Lower leg skin (tissue), 4 donors: Measurements from ENCODE around the gene ASAP2. TPM values are rescaled to one million over a fixed set of nuclear protein-coding genes. Genes with fewer than 3 reads are reported as not detected.

ENCODE experiments used
- DNase-seq, 2 donors: peaks; one replicate each; pipeline ENCODE4 v3.0.0-alpha.2; 2019; ENCODE audit warnings: low spot score in 2 of 2
- H3K4me3 ChIP-seq: fragments of 200-600 bp; sonication (generic); 2 replicates; pipeline ENCODE4 v1.5.1; 2017; ENCODE audit warnings: mild to moderate bottlenecking, low read depth; ENCODE audit not compliant: poor library complexity, severe bottlenecking
- POLR2A ChIP-seq, 2 donors: fragments of 450-650 bp; IDR thresholded peaks; one replicate each; pipeline ENCODE4 v1.6.1; 2016 to 2017; ENCODE audit warnings: antibody characterized with exemption in 2 of 2, mild to moderate bottlenecking in 1 of 2, moderate library complexity in 1 of 2
- WGBS, 2 donors: methylation state at CpG; one replicate each; pipeline ENCODE4 v1.1.5; 2018; 5-methylcytosine and 5-hydroxymethylcytosine counted together
- intact Hi-C: fragments of 100-400 bp; cut with DNase I; formaldehyde crosslinking; loops from one replicate; pipeline ENCODE4 v1.15.0; 2023; ENCODE audit warnings: low total_unique reads
- total RNA-seq, 4 donors: library from RNA; depleted of rRNA; stranded (reverse); fragments of >200 nt; gene quantifications; one replicate each; pipeline ENCODE4 v1.1.0, GENCODE V29; 2016
- TF ChIP-seq, protein P1 (sequence below), 3 donors: fragments of 450-650 bp; IDR thresholded peaks; one replicate each; pipeline ENCODE4 v1.5.1; 2016; ENCODE audit warnings: antibody characterized with exemption in 3 of 3, mild to moderate bottlenecking in 3 of 3, moderate library complexity in 2 of 3

Gene ASAP2
- total RNA-seq, 4 donors from 2014 or later = 30.4 to 40.7 (median 33.1) TPM

DNA sequence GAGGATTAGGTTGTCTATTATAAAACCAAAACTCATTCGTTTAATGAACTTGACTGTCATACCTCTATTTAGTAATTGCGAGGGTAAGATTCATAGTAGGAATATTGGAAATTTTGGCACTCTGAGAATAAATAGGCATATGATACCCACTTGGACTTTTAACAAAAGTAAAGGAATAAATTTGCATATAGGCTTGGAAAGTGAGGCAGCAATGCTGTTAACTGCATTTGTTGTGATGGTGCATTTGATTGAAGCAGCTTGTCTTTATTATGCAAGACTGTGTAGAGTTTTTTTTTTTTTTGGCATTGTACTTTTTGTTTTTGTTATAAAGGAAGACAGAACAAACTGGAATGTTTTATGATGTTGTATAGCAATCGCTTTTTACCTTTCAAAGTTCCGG lies 197.8 kb downstream of the ASAP2 start:
- TF ChIP-seq POLR2A (IDR thresholded peaks at IDR 0.05) = no peak
- TF ChIP-seq, protein P1, sequence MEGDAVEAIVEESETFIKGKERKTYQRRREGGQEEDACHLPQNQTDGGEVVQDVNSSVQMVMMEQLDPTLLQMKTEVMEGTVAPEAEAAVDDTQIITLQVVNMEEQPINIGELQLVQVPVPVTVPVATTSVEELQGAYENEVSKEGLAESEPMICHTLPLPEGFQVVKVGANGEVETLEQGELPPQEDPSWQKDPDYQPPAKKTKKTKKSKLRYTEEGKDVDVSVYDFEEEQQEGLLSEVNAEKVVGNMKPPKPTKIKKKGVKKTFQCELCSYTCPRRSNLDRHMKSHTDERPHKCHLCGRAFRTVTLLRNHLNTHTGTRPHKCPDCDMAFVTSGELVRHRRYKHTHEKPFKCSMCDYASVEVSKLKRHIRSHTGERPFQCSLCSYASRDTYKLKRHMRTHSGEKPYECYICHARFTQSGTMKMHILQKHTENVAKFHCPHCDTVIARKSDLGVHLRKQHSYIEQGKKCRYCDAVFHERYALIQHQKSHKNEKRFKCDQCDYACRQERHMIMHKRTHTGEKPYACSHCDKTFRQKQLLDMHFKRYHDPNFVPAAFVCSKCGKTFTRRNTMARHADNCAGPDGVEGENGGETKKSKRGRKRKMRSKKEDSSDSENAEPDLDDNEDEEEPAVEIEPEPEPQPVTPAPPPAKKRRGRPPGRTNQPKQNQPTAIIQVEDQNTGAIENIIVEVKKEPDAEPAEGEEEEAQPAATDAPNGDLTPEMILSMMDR (IDR thresholded peaks at IDR 0.05) = no peak
- DNase-seq = no peak
- WGBS, 2 donors = 67 to 72% methylated on average over 4 of the region's 4 CpGs
- intact Hi-C loops = no loop called here
- H3K4me3 ChIP-seq = no peak overlapping the region

DNA sequence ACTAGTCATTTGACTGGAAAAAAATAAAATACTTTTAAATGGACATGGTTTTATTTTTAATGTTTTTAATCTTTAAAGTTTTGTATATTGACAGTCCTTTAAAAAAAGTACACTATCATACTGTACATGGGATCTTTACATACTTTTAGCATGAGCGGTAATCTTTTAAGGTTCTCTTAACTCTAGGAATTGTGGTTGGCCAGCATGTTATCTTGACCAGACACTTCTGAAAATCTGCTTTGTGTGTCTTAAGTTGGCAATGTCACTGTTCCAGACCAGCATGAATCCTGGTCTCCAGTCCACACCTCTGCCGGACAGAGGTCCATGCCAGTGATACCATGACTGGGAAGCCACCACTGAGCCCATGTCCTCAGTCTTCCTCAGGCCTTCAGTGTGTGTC lies 199.0 kb downstream of the ASAP2 start:
- no peak for DNase-seq
- intact Hi-C loops = no loop called here
- TF ChIP-seq POLR2A (IDR thresholded peaks at IDR 0.05) = no peak
- TF ChIP-seq, protein P1 (IDR thresholded peaks at IDR 0.05) = no peak
- 96 to 99% methylated on average over 2 of the region's 2 CpGs for WGBS, 2 donors
- H3K4me3 ChIP-seq = no peak overlapping the region

DNA sequence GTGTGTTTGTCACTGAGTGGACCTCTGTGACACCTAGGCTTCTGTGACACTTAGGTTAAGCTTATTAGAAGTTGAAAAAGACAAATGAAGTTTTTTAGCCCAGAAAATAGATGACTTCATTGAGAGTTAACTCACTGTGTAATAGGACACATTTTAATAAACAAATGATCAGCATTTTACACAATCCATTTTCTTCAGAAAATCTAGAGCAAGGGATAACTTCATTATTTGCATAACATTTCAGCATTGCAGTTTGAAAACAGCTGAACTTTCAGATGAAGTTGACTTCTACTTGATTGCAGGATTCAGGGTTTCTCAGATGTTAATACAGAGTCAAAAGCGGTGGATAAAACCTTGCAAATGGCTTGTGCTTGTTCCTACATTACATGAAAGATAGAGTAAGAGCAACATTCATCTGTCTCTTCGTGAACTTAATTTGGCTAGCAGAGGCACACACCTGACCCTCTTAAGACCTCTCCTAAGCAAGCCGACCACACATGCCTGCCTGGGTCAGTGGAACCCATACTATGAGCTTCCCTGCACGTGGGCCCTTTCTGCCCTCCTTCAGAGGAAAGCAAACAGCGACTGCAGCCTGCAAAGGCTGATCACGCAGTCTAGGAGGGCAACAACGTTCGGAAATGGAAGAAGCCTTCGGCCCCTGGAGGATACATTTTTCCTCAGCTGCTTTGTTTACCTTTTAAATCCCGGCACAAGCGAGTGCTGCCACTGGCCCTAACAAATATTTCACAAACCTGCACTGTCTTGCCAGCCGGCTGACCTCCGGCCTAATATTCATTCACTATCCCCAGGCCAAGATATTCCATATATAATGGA lies 200.1 kb downstream of the ASAP2 start:
- 86% methylated on average over 13 of the region's 13 CpGs for WGBS, 2 donors
- intact Hi-C loops = no loop called here
- no peak for DNase-seq
- TF ChIP-seq POLR2A (IDR thresholded peaks at IDR 0.05) = no peak
- TF ChIP-seq, protein P1 (IDR thresholded peaks at IDR 0.05) = no peak
- no peak overlapping the region for H3K4me3 ChIP-seq

DNA sequence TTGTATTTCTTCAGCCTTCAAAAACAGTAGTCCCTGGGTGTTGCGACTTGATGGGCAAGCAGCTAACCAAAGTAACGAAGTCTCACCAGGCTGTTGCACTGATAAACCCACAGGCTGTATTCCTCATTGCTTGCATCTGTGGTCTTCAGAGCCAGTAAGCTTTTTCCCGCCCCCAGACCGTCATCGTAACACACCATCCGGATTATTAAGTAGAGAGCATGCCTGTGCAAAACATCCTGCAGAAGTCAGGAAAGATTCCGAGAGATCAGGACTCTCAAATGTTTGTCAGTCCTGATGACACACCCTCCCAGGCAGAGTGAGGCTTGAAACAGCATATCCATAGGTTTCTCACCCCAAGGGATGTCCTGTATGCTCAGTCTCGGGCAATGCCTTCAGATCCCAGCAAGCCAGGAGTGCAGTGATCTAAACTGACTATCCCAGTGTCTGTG lies 200.8 kb downstream of the ASAP2 start:
- intact Hi-C loops = no loop called here
- DNase-seq = no peak
- H3K4me3 ChIP-seq = no peak overlapping the region
- no peak for TF ChIP-seq POLR2A (IDR thresholded peaks at IDR 0.05)
- TF ChIP-seq, protein P1 (IDR thresholded peaks at IDR 0.05) = no peak
- WGBS, 2 donors = 79 to 86% methylated on average over 8 of the region's 8 CpGs

DNA sequence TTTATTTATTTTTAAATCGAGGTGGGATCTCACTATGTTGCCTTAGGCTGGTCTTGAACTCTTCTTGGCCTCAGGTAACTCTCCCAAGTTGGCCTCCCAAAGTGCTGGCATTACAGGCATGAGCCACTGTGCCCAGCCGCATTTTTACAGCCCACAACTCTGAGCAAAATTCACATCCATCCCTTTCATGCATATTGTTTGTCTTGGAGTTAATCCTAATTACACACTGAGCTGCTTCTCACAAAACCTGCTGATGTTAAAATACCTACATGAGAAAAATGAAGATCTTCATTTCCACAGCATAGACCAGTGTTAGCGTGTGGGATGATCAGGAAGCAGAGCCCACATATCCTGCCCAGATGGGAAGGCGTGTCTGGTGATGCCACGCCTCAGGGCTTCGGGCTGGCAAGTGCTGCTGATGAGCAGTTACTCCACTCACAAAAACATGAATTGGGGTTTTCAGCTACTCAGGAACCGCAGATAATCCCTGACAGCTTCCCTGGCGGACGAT lies 202.1 kb downstream of the ASAP2 start:
- DNase-seq = no peak
- WGBS, 2 donors = 66 to 76% methylated on average over 9 of the region's 9 CpGs

More for the DNA sequence above, 202.1 kb downstream of the ASAP2 start:
- H3K4me3 ChIP-seq = no peak overlapping the region
- TF ChIP-seq, protein P1 (IDR thresholded peaks at IDR 0.05) = no peak
- TF ChIP-seq POLR2A (IDR thresholded peaks at IDR 0.05) = no peak
- intact Hi-C loops = no loop called here
